Islet of Langerhans (tissue), 1 donor: ENCODE results near the gene BBX.

Source experiments
- FAIRE-seq: peaks from one replicate; lab custom pipeline; 2011; peaks lifted over from hg19 to GRCh38; lab: Jason Lieb, UNC

Gene BBX

DNA sequence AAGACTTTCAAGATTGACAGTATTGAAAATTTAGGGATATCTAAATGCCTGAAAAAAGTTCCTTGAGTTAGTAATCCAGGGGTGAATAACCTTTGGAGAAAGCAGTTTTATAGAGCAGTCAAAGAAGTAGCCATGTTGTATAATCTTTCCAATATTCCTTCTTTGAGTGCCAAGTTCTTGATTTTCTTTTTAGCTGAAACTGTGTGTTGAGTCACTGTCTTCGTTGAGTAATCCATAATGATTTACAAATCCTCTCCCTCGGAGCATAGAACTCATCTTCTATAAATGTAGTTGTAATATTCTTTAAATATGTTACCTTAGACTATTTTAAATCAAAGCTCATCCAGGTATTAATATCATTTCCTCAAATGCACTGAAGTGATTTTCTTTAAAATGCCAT lies 135.2 kb downstream of the BBX start:
- peak; percentile 33 for FAIRE-seq

DNA sequence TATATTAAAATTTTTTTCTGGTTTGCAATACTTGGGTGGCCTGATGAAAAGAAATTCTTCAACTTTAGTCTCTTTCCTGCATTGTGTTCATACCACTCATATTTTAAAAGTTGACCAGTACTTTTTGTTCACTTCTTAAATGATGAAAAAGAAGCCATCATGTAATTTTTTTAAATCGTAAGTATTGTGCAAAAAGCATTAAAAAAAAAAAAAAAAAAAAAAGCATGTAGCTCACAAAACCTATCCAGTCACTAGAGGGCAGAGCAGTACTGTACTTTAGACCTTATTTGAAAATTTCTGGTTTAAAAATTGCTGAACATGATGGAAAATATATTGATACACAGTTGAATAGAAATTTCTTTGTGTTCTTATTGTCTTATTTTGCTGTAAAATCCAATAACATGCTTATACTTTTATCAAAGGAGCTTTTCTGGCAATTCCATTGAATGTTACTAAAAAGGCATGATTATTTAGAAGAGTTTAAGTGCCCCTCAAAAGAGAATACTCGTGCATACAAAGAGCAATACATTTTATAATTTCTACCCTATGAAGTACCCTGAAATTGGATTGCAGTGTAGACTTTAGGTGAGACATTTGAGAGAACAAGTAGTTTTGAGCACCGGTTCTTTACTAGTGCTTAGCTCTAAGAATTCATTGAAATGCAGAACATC lies 137.7 kb downstream of the BBX start:
- peak; percentile 100 for FAIRE-seq

DNA sequence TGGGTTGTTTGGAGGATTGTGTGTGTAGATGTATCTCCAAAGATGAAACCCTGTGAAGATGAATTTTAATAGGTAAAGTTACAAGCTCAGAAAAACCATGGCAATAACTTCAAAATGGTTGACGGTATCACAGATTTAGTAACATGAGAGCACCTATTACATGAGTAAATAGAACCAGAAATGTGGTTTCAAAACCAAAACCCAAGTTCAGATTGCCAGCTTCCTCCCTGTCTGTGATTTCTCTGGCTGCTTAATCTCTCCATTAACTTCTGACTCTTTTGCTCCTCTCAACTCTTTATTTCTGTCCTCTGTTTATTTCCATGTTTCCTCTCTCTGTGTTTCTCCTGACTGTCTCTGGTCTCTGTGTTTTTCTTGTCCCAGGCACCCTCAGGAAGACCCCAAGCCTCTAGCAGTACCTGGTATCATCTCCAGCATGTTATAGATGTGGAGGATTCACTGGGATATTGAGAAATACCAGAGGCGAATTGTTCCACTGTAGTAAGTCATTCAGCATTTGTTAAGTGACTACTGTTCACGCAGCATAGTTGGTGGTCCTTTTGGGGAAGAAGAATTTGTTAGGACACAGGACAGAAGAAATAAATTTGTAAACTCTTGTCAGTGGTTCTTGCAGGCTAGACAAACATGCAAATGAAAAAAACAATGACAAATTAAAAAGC lies 138.8 kb downstream of the BBX start:
- no peak for FAIRE-seq

DNA sequence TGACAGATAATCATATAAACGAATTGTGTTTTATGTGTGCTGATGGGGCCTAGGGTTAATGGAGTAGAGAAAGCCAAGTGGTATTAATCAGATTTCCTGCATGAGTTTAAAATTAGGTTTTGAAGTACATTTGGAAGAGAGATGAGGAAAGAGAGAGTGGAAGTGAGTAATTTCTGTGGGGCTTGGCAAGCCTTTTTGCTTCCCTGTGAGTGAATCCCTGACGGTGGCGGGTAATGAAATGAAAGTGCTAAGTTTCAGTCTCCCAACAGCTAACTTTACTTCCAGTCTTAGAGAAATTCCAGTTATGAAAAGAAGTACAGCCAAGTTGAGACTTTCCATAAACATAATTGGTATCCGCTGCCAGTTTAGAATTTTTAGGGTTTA lies 139.4 kb downstream of the BBX start:
- peak; percentile 77 for FAIRE-seq

DNA sequence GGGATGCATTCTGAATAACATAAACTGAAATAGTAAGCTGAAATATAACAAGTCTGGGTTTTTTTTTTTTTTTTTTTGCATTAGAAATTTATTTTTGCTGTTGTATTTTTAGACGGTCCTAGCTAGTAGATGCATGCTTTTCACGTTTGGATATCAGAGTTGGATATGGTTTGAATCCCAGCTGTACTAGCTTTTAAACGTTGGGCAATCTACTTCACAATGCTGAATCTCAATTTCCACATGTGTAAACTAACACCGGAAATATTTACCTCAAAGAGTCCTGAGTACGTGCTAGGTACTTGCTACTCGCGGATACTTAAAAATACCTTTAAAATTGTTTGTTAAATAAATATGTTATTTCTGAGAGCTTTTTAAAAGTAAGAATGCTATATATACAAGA lies 139.8 kb downstream of the BBX start:
- FAIRE-seq: no peak

DNA sequence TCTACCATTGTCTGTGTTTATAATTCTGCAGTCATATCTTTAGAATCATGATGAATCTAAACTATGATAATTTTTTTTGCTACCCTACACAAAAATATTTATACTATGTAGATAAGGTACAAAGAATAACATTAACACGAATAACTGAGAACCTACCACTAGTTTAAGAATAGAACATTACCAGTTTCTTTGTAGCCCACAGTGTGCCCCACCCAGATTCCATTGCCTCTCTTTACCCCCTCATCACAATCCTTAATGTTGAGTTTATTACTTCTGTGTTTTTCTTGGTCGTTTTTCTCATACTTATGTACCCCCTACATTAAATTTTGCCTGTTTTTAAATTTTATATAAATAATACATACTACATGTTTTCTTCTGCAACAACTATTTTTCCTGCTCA lies 140.5 kb downstream of the BBX start:
- FAIRE-seq: no peak

DNA sequence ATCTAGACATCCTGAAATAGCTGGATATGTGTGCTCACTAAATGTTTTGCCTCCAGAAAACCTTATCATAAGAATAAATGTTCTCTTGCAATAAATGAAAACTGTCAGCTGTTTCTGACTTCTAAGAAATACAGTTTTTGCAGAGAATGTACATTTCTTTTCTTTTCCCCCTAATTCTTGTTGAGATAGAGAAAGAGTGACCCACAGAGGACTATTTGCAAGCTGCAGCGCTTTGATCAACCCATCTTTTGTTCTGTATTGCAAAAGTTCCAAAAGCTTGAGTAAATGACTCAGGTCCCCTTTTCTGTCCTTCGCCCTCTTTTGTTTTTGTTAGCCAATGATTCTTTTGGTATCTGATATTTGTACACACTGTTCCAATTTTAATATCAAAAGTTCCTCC lies 141.9 kb downstream of the BBX start:
- FAIRE-seq: no peak

DNA sequence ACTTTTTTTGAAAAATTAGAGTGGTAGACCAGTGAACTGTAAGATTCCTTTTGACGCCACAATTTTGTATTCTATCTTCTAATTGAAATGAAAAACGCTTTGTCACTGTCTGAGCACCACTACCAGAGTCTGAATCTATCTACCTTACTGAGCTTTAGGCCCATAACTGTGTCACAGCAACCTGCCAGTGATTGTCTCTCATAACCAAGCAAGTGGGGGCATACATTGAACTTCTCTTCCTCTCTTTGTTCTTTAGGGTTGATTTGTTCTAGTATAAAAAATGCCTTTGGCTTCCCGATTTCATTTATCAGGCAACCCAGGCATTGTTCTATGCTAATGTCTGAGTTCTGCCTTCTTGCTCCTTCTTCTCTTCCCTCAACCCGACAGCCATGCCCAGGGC lies 142.6 kb downstream of the BBX start:
- FAIRE-seq: no peak

DNA sequence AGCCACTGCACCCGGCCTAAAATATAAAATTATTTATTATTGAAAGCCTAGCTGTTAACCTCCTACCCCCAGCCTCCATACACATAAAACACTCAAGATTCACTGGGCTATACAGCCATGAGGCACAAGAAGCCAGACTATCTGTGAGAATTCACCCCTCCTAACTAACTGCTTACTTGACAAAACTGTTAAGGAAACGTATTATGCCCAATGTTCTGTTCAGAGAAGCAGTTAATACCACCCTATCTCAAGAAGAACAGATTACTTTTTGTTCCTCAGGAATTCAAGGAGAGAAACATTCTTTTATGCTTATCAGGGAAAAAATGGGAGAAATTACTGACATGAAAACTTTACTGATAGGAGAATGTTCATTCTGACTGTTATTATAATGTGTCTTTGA lies 144.1 kb downstream of the BBX start:
- peak; percentile 58 for FAIRE-seq

DNA sequence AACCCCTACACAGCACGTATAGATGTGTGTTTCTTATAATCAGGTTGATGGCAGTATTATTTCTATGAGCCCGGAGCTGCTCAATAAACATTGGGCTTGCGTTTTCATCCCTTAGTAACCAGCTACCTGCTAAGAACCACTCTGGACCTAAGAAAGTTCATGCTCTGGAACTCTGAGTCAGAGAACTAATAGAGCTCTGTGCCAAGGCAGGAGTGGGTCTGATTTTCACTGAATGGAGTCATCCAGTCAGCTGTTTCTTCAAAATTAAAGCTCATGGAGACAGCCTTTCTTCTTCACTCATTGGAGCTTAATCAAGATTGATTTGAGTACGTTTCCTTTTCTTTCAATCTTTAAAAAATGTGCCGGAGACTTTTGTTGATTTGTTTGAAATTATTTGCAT lies 145.7 kb downstream of the BBX start:
- FAIRE-seq: no peak

DNA sequence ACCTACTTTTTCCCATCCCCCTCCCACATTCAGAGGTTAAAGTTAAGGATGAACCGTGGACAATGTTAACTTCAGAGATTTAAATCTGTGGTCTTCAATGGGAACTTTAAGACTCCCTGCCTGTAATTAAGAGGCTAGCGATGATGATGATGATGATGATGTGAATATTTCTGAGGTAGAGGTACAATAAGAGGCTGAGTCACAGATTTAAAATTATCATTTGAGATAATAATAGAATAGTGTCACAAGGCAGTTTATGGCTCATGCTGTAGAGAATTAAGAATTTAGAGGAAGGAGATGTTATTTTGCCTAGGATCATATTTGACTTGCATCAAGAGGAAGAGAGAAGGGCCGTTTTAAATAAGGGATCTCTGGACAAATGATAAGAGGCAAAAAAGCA lies 146.2 kb downstream of the BBX start:
- no peak for FAIRE-seq

DNA sequence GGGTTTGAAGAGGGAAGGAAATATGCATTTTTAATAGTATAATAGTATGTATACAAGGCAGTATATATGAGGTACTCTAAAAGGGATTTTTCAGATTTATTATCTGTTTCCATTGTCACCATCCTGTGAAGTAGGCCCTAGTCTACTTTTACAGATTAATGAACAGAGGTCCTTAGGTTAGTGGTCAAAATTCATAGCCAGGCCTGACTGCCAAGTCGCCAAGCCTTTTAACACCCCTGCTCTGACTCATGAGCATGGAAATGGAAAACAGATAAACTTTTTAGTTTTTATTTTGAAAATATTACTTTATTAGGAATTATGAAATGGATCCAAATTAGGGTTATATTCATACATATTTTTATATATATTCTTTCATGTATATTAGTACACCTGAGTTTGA lies 146.9 kb downstream of the BBX start:
- FAIRE-seq: no peak

DNA sequence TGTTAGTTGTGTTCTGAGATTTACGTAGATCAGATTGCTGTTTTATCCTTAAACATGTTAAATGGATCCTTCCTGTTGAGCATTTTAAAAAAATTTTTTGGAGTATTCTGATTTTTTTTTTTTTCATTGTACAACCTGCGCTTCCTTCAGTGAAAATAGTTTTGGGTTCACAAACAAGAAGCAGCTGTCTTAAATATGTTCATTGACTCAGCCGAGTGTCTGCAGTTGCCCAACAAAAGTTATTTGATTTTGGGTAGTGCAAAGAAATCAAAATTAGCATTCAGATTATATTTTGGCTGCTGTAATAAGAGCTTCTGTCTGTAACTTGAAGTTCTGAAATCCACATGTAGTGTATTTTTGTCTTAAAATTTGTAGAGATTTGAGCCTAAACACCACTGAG lies 148.2 kb downstream of the BBX start:
- FAIRE-seq: no peak

DNA sequence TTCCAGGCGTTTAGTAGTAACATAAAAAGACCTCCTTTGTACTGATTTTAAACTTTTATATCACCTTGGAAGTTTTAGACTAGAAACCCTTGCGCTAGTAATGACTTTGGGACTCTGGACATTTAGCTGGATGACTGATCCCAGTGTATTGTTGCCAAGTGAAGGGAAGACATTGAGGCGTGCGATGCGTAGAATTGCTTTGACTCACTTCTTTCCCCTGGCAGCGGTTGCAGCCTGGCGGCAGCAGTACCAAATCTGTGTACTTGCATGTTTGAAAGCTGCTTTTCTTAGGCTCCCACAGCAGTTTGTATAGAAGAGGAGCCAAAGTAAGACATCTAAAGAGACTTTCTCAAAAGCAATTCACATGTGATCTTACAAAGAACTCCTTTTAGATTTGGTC lies 151.6 kb downstream of the BBX start:
- FAIRE-seq: no peak

DNA sequence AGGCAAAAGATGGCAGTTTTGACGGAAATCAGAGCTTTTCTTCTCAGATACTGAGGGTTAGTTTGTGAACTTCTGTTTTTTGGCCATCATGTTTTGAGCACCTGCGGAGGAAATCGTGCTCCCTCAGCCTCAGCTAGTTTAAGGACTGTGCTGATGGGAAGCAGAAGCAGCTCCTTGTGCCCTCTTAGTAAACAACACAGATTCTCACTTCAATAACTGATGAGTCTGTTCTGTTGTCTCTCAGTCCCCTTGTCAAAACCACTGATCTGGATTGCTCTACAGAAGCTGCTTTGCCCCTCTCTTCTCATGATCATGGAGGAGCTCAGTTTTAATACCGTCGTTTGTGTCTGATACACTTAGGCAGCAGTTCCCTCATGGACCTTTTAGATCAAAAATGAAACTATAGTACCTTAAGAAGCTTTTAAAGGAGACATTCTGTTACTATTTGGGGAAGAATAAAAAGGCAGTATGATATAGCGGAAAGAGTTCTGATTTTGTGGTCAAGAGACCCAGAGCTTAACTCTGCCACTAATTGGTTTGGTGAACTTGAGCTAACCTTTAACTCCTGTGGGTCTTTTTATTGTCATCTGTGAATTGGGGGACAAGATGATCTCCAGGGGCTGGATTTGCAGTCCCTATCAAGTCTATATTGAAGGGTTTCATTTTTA lies 152.6 kb downstream of the BBX start:
- FAIRE-seq: no peak

DNA sequence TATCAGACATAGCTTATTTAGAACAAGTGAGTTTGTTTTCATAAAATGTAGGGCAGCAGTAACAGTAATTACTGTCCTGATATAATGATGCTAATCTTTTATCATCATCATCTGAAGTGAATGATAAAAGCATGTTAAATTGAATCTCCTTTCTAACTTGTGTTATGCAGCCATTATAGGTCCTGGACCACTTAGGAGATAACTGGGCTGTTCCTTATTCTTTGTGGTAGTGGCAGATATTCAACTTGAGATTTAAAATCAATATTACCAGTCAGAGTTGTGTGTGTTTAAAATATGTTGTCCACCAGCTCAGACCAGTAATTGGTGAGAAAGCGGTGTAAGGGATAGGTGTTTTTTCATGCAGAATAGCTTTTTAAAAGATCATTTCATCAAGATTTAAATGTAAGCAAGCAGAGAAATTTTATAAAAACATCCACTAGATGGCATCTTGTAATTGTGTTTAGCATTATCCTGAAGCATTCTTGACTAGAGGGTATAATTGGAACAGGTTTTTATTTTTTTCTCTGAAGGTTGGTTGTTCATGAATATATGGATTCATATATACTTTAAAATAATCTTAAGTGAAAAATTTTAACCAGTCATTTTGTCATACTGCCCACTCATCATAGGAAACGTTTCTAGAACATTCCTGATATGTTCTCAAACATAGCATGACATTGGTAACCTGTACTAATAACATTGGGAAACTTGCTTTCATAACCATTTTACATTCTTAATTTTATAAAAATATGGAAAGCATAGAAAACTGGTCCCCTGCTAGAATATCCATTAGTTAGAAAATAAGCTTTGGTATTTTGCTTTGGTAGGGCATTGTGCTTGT lies 153.9 kb downstream of the BBX start:
- peak; percentile 100 for FAIRE-seq

DNA sequence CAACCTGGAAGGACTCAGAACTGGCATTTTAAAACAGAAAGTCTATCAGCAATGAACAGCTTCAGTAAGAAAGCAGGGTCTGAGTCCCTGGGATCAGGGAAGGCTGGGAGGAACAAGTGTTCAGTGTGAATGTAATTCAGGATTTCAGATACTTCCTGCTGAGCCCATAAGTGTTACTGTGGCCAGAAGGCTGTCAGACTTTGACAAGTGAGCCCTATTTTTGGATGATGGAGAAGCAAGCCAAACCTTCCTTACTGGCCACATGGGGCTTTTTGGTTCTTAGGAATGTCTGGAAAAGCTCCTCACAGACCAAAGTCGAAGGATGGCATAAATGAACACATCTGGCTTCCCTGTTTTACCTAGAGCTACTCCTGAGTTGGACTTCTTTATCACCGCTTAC lies 157.2 kb downstream of the BBX start:
- no peak for FAIRE-seq

DNA sequence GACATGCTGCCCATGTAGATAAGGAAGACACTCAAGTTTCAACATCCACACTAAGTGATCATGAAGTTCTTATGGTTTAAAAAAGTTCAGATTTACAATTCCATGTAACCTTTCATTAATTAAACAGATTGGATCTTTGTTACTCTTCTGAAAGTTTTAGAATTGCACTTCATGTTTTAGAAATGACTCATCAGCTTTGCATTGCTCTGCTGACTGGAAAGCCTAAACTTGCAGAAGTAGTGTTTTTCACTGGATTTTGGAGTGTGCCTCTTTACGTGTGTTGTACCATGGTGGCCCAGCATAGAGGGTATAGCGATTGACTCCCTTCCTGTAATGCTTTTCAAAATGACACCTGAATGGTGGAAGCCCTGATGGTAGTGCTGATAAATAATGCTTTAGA lies 157.9 kb downstream of the BBX start:
- no peak for FAIRE-seq

DNA sequence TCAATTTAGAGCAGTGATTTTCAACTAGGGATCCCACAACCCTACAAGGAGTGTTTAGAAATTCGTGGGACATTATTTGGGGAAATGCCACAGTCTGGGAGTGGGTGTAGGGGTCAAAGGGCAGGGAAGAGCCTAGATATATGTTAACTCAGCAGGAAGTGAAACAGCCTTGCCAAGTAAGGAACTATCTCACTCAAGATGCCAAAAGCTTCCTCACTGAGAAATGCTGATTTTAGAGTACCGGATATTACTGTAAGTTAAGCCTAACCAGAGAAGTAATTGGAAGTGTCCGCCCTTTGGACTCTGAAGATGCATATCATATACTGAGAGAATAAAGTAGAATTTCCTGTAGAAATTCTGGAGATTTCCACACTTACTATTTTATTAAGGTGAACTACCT lies 158.6 kb downstream of the BBX start:
- no peak for FAIRE-seq

DNA sequence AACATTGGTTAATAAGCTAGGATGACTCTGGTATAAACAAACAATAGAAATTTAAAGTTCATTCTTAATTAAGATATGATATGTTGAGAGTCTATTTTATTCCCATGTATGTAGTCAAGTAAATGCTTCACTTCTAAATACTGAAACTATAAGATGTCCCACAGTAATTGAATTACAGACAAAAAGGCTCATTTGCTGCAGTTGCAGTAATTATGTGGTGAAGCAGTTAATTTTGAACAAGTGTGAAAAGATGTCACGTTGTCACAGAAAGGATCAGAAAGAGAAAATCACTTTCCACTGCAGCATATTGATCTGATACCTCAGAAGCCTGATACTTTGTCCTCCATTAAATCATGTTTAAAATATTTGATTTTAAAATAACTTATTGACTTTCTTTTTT lies 159.8 kb downstream of the BBX start:
- FAIRE-seq: peak; percentile 45

DNA sequence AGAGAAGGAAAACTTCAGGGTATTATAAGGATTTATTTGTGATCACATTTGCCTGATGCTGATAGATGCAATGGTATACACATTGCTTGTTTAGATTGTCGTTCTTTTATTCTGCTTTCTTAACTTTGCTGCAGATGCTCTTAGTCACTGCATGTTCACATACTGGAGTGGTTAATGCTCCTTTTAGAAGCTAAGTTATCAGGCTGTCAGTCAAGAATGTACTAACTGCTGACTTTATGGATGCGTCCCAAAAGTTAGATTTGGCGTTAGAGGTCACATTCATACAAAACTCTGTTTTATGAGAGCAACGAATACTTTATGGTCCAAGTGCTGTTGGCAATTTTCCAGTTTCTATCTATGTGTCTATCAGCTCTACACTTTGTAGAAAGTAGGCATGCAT lies 160.7 kb downstream of the BBX start:
- FAIRE-seq: no peak

DNA sequence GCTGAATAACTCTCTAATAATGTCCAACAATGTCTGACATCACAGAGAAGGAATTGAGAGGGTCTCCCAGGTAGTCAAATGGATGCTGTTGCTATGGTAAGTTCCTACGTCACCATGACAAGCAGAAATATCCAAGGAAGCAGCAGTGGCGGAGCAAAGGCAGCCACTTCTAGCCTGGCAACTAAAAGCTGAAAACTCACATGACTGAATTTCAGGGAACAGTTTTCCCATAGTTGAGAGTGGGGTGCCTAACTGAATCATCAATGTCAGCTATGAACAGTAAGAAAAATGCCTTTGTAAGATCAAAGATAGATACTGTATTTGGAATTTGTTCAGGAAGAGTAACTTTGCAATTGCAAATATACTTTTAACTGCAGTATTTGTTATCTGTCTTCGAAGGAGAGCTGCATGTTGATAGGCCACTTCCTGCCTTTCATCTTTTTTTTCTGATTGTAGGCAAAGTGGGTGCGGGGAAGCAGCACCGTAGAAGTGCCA lies 161.7 kb downstream of the BBX start:
- no peak for FAIRE-seq

DNA sequence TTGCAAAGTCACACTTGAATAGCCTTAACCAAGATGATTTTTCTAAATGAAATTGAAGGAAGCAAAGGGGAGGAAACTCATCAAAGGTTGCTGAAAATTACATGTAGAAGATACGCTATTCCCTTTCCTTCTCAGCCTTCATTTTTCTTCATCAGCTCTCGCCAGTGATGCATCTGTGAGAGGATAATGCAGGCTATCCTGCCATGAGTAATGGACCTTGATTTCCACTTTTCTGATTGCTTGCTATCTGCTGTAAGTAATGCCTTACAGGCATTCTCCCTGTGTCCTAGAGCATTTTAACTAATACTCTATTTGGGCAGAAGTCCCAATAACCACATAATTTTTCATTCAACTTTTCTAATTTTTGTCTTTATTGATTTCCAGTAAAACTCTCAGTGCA lies 162.6 kb downstream of the BBX start:
- no peak for FAIRE-seq
